DMS 273 treated with DMSO at 0.1 percent for 48 hours (cell line): ENCODE results near the gene NDUFS8.

Experiments
- DNase-seq: peaks from one replicate; lab custom pipeline; 2025; lab: John Stamatoyannopoulos, UW

The NDUFS8 gene

GRCh38 chr11:68003846-68004550 lies 26.5 kb upstream of the NDUFS8 start, which contains the start of gene UNC93B1:
Gene UNC93B1, minus strand, starts transcription at chr11:68004097. Its CDS starts 54 bp downstream, at chr11:68004043.
- DNase-seq: no peak

GRCh38 chr11:68004551-68005335 lies 25.7 kb upstream of the NDUFS8 start:
- DNase-seq: no peak

DNA sequence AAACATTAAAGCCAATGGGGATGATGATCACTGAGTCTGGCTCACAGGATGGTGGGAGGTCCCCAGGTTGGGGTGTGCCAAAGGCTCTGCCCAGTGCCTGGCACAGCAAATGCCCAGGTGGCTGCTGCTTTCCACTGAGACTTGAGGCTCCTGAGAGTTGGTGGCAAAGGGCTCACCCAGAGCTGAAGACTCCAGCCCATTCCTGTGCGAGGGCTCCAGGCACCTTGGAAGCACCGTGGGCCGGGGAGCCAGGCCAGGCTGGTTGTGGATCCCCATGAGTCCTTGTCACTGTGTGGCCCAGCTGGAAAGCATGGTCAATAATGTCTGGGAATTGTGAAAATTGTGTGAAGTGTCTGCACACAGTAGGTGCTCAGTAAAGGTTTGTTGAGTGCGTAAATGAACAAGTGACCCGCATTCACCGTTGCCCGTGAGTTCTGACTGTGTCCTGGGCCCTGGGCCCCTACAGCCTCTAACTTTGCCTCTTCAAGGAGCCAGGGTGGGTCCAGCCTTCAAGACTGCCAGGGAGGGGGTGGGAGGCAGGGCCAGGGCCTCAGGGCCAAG lies 23.8 kb upstream of the NDUFS8 start:
- DNase-seq: no peak

- no peak for DNase-seq
Observed at GRCh38 chr11:68007498-68008380, 22.7 kb upstream of the NDUFS8 start.

- no peak for DNase-seq
Observed at GRCh38 chr11:68008381-68009337, 21.8 kb upstream of the NDUFS8 start.

DNA sequence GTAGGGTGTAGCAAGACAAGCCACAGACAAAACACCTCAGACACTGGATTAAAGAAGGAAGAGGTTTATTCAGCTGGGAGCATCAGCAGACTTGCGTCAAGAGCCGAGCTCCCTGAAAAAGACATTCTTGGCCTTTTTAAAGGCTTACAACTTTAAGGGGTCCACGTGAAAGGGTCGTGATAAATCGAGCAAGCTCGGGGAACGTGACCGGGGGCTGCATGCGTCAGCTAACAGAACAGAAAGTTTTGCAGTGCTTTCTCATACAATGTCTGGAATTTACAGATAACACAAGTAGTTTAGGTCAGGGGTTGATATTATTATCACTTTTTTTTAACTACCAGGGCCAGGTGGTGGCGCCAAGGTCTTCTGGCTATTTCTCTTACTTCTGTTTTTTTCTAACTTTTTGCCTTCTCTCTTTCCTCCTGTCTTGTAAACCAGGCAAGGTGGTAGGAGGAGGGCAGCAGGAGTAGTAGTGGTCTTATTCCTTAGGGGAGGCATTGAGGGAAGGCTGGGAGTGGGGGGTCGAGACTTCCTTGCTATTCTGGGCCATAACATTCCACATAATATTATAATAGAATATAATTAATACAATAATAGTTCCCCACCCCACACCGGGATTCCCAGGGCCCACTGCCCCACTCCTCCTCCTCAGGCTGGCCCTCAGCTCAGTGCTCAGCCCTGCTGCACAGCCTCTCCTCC lies 20.9 kb upstream of the NDUFS8 start:
- no peak for DNase-seq

DNA sequence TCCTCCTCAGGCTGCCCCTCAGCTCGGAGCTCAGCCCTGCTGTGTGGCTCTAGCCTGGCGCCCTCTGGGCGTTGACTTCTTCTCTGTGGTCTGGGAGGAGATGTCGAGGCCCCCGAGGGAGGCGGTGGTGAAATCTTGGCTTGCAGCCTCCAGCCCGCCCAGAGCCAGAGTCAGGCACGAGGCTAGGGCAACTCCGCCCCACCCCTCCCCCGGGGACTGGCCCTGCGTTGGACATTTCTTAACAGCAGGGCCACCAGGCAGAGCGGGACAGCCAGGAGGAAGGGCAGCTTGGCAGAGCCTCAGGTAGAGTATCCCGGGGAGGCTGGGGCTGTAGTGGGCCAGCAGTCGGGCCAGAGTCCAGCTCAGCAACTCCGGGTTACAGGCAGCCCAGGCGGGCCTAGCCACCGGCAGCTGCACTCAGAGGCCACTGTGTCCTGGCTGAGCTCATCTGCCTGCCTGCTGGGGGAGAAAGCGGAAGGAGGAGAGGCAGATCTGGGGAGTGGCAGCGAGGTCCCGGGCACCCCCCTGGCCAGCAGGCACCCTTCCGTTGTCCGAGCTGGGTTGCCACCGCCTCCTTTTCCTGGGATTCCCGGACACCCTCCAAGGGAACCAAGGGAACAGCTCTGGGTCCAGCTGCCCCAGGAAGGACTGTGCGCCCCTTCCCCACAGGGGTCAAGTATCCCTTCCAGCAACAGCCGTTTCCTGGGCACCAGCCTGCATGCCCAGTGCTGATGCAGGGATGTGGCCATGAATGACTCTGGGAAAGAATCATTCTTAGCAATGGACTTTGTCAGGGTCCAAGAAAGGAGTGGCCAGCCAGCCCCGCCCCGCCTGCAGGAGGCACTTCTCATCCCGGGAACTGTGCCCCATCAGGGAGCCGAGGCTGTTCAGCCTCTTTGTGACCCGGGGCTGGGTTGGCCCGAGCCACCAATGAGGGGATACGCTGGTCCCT lies 20.1 kb upstream of the NDUFS8 start, which contains the start of gene ALDH3B1:
TSS of gene ALDH3B1 (plus strand) at position 238 of the 952 bp plus-strand sequence. CDS start 4,971 bp downstream, outside the sequence.
- no peak for DNase-seq

DNA sequence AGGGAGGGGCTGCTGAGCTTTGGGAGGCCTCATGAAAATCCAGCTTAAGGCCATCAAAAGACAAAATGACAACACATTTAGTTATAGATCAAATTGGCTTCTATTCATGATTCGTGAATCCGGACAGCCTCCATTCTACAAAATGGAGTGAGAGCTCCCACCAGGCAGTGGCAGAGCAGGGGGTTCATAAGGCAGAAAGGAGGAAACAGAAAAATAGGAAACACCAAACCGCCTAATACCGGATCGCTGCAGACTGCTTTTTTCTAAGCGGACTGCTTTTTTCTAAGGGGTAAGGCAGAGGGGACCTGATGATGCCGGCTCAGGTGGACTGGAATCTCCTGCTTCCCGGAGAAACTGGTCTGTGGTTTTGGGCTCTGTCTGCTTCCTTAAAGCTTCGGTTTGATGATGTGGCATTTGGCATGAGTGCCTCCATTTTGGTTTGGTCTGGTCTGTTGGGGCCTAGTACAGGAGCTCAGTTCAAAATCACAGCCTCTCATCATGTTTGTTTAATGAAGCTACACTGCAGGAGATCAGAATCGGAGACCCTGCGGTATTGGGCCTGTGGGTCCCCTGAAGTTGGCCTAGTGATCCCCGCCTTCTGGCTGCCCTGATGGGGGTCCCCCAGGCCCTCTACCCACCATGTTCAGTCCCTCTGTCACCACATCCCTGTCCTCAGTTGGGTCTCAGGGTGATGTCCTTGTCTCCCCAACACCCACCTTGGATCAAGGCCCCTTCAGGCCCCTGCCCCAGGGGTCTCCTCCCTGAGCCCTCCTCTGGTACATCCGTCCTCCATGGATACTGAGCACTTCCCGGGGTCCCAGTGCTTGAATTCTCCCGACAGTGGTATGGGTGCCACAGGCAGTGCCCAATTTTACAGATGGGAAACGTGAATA lies 19.2 kb upstream of the NDUFS8 start:
- no peak for DNase-seq

DNA sequence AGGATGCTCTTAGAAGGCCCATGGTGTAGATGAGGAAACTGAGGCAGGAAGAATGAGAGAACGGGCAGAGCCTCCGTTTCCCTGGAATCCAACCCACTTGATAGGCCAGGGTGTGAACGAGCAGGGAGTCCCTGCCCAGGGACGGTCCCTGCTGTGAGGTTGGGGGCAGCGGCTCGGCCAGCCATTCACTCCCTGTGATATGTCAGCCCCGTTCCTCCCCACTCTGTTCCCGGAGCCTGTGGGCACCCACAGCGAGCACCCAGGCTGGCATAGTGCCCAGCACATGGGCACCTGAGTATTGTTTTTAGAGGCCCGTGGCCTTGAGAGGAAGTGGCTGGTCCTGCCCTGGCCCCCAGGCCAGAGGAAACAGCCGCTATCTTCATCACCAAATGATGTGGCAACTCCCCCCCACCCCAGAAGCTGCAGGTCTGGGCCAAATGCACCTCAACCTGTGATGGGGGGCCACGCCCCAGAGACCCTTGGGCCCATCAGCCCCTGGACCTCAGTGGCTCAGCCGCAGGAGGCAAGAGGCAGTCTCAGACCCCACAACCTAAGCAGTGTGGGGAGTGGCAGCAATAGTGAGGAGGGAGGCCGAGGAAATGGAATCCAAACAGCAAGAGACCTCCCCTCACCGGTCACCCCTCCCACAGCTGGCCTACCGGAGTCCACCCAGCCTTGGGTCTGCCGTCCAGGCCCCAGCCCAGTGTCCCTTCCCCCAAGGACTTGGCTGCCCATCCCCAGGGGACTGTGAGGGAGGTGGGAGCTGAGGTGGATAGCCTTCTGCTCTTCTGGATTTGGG lies 18.2 kb upstream of the NDUFS8 start:
- no peak for DNase-seq

- DNase-seq: no peak
Observed at GRCh38 chr11:68012843-68013610, 17.5 kb upstream of the NDUFS8 start.

GRCh38 chr11:68013611-68014156 lies 16.8 kb upstream of the NDUFS8 start:
- DNase-seq: no peak

DNA sequence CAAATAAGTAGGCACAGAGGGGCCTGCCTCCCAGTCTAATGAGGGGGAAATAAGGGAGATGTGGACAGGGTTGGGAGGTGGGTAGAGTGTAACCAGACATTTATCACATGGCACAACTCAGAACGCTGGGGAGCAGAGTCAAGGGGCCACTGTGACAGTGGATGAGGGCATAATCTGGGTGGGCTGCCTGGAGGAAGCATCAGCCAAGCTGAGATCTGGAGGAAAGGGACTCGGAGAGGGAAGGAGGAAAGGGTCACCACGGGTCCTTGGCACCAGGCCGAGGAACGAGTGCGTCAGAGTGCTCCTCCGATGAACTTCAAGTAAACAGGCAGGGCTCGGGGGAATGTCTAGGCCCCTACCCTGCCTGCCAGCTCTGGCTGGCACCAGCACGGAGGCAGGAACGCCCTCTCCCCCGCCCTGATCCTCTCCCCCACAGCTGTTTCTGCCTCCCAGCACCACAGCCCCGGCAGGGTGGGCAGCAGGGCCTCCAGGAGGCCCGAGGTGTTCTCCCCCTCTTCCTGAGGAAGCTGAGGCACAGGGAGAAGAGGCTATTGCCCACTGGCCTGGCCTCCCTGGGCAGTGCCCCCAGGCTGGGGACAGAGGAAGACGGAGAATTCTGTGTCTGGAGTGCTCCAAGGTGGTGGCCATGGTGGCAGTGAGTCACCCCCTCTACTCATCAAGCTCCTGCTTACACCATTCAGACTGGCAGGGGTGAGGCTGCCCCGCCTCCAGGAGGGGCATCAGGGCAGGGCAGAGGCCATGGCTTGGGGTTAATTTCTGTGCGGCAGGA lies 16.1 kb upstream of the NDUFS8 start:
- DNase-seq: no peak

GRCh38 chr11:68014947-68015447 lies 15.5 kb upstream of the NDUFS8 start:
- no peak for DNase-seq

DNA sequence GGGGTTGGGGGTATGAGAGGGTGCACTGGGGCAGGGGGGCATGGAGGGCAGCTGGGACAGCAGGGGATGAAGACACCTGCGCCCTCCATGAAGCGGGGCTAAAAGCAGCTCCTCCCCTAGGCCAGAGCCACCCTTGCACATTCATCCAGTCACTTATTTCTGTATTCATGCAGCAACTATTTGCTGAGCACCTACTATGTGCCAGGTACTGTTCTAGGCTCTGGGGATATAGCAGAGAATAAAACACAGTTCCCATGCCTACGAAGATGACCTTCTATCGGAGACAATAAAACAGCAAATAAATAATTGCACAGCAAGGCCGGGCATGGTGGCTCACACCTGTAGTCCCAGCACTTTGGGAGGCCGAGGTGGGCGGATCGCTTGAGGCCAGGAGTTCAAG lies 15.0 kb upstream of the NDUFS8 start:
- no peak for DNase-seq
